HG03025 (cell line): ENCODE measurements around the gene TRIO.

Experiments used
- ATAC-seq: cut with Tn5 transposase; IDR thresholded peaks from one replicate; pipeline ENCODE4 v1.9.1; 2021; ENCODE audit warnings: mild to moderate bottlenecking, moderate library complexity; ENCODE audit not compliant: unreplicated experiment, low FRiP score

TRIO gene

GRCh38 chr5:14397717-14398116, 254.6 kb downstream of the TRIO start:
- ATAC-seq: no peak

DNA sequence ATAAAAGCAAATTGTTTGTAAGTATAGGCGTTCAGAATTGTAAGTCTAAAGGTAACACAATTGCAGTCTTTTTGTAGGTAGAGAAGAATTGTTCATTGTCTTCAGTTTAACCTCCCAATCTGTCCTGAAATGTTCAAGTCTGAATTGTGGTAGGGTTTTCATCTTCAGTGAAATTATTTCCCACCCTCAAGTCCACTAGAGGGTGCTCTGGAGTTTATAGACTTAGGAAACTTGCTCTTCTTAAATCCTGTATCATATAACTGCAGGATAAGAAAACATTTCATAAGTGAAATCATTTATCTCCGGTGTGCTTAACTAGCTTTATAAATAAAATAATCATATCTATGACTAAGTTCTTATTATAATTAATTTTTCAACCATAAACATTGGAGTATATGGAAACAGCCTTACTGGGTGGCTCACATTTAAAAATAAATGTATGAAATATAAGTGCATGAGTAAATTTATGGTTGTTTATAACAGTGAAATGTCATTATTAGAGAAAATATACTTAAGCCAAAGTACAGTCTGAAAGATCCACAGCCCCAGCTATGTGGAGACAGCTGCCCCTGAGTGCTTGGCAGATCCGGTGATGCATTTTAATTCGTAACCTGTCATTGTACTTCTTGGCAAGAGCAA, 256.0 kb downstream of the TRIO start:
- no peak for ATAC-seq

DNA sequence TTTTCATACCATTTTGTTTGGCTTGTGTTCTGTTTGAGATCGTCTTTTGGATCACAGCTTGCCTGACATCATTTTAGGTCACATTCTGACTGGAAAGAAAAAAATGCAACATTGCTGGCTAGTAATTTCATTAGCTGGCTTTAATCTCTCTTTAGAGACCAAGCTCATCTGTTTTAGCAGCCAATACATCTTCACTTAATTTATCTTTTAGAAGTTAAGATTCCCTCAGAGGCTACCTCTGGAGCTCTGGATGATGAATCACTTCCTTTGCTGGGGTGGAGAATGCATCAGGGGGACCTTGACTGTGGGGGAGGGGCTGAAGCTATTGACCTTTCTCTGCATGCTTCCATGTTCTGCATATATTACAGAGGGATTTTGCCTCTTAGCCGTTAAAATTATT, 256.9 kb downstream of the TRIO start:
- ATAC-seq: no peak

- no peak for ATAC-seq
Measured at GRCh38 chr5:14400611-14401010, 257.5 kb downstream of the TRIO start.

GRCh38 chr5:14401639-14402038, 258.5 kb downstream of the TRIO start:
- no peak for ATAC-seq

GRCh38 chr5:14402424-14402823, 259.3 kb downstream of the TRIO start:
- no peak for ATAC-seq

DNA sequence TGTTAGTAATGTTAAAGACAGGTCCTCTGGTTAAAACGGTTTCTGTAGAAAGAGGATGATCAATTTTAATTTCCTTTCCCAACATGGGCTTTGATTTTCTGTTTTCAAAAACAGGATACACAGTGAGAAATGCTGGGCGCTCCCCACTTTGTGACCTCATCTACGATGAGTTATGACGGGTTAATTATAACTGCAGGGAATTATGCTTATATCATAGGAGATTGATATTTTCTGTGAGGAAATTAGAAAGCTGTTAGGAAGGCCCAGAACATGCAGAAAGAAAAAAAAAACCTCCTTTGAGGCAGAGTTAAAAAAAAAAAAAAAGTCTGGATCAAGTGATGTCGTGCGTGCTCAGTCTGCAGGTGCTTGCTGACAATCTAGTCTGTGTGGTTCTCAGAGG, 261.6 kb downstream of the TRIO start:
- ATAC-seq: no peak

GRCh38 chr5:14405267-14405666, 262.1 kb downstream of the TRIO start:
- no peak for ATAC-seq

DNA sequence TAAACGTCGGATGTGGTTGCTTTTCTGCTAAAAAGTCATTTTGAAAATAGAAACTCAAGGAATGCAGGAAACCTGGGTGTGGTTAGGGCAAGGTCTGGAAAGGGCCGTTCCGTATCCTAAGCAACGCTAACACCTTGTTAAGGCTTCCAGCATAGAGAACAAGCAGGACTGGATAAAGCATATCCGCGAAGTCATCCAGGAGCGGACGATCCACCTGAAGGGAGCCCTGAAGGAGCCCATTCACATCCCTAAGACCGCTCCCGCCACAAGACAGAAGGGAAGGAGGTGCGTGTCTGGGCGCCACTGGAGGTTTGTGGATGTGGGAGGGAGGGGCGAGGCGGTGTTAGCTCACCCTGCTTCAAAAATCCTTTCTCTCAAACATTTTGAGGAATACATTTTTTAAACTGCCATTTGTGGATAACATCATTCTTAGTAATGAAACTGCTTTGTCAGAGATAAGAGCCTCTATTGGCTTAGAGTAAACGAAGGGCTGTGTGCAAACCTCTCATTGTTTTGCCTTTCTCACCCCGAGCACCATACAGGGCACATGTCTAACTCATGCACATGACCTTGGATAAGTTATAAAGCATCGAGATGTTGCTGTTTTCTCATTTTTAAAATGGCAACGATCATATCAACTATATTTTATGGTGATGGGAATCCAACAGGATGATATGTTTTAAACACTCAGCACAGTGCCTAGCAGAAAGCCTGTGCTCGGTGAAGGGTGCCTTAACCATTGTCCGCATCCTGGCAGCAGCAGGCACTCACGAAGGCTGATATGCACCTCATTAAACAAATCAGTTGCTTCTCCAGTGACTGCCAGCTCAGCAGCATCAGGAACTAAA, 262.8 kb downstream of the TRIO start:
- ATAC-seq: no peak

DNA sequence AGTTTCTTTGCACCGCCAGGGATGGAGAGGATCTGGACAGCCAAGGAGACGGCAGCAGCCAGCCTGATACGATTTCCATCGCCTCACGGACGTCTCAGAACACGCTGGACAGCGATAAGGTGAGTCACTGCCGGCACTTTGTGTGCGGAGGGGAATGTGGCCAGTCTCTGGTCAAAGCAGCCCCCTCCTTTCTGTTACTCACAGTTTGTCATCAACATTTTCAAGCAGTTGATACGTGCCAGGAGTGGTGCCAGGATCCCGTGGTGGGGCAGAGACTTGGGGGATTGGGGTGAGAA, 263.4 kb downstream of the TRIO start:
- ATAC-seq: no peak

DNA sequence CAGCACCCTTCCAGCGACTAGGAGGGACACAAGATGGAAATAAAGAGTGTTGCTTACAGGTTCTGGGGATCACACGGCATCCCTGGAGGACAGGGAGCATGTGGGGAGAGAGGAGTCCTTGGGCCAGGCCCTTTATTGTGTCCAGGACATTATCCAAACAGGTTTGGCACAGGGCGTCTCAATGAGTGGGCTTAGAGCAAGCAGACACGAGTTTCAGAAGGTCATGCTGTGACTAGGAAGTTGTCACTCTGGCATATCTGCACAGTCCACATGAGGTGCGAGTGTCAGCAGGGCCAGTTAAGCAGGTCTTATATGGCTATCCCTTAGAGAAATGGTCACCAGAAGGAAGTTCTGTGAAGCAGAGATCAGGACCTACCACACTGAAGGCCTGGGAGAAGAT, 263.9 kb downstream of the TRIO start:
- no peak for ATAC-seq

DNA sequence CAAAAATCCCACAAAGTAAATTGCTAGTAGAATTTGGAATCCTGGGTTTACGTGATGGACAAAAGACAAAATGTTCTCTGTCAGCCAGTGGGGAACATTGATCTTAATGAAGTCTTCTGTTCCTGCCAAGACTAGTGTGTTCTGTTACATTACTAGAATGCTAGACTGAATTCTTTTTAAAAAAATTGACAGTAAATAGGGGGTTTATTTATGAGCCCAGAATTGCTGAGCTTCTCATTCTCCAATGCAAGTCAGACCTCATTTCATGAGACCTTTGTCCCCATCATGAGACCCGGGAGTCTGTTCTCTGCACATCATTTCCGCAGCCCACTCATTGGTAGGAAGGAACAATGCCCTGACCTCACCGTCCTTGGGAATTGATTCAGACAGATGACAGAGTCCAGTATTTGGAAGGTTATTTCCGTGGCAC, 264.6 kb downstream of the TRIO start:
- ATAC-seq: no peak

DNA sequence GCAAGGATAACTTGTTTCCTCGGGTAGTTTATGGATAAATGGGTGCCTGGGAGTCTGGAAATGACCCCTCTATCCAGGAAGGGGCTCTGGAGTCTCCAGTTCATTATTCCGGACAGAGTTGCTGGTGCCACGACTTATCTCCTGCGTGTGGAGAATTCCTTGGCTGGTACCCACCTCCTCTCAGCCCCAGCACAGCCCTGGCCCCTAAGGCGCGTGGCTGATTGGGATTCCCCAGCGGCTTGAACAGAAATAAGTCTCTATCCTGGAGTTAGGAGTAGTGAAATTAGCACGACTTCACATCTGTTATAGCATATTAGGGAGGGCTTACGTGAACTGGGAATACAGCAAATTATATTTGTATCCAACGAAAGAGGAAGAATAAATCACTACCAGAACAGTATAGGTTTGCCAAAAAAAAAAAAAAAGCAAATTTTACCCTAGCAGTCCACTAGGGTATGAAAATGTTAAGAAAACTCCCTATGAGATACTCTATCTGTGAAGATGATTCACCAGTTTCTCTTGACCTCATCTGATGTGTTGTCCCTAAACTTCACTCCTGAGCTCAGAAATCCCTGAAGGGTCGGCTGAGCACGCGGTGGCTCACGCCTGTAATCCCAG, 265.9 kb downstream of the TRIO start:
- no peak for ATAC-seq

DNA sequence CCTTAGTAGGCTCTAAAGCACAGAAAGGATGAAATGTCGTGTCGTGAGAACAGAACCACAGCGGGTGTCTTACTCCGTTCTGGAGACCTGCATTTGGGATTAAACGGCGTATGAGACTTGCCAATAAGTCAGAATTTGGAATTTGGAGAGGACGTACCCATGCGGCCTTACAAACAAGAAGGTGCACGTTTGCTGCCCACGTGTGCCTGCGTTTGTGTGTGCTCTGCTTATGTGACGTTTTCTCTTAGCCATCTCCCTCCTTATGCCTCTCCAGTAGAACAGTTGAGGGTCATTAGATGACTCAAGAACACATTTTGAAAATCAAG, 266.9 kb downstream of the TRIO start:
- no peak for ATAC-seq

DNA sequence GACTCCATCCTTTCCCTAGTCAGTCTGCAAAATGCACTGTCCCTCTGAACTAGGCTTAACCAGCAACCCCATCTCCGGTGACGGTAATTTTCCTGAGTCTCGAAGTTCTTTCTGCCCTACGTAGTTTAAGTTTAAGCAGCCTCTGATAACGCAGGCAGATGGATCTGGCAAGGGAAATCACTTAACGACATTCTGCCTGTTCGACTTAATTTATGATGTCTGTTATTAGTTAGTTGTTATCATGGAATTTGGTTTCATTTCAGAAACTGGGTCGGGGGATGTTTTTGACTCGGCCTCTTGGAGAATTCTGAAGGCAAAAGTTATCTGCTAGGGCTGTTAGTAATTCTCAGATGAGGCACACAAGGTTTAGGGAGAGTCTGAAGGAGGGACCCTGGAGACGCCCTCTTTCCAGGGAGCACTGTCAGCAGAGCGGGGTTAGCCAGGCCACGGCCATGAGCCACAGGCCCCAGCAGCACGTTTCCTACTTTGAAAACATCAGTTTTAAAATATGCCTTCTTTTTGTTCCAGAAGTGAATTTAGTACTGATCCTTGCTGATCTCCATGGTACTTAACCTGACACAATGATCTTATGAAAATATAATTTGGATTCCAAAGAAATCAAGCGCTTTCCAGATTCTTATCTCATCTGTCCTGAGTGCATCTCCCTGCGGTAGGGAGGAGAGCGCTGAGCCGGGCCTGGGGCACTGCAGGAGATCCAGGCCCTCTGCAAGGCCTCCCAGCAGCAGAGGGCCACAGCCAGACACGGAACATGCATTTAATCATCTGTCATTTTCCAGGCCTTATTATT, 267.5 kb downstream of the TRIO start:
- no peak for ATAC-seq

DNA sequence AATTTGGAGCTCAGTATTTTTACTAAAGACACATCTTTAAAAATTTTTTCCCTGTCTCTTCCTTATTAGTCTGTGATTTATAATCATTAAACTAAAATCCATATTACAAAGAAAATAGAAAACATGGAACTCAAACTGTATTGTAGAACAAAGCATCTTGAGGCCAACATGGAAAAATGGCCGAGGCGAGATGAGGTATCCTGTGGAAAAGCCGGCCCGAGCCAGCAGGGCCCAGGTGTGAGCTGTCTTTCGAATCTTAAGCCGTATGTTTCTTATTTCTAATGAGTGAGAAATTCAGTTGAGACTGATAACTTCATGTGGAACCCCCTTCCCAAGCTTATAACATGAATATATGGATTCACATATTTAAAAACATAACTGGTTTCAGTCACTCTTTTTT, 268.1 kb downstream of the TRIO start:
- ATAC-seq: no peak

DNA sequence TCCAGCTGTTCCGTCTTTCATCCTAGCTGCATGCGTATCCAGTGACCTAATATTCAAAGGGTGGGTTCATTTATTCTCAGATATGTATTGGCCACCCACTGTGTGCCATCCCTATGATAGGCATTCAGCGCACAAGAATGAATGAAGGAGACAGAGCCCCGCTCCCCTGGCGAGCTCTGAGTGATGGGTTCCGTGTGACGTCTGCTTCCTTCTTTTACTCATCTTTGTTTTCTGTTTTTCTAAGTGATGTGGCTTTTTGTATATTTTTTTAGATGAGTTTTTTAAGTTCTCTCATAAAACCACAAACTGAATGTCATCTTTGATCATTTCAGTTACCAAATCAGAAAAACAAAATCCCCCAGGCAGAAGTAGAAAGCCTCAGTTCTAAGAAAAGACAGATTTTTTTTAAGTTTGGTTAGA, 270.2 kb downstream of the TRIO start:
- ATAC-seq: no peak

DNA sequence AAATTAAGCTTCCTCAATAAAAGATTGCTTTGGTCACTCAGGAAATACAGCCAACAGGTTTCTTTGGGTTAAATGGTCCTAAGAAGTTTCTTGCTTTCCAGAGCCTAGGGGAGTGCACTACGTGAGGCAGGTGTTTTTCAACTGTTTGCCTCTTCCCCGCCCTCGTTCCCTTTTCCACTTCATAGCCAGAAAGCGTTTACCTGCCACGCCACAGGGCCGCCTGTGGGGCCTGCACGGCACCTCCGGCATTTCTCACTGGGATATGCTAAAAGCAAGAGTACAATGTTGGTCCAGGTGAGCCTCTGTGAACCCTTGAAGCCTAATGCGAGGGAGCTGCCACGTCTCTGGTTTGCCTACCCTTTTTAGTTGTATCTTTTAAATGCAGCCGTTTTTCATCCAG, 270.9 kb downstream of the TRIO start:
- no peak for ATAC-seq

DNA sequence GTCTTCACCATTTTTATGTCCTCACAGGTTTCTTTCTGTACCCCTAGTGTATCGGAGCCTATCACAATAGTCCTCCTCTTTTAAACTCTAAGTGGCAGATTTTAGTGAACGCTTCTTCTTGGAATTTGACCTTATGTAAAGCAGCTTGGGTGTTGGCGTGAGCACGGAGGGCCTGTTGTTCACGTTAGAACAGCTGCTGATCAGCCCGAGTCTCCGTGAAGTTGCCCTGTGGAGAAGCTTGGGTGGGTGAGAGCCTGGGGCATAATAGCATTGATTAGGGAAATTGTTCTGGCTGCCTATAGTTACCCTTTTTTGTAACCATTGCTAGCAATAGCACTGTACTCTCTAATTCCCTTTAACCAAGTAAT, 271.5 kb downstream of the TRIO start:
- ATAC-seq: peak; percentile 5

- ATAC-seq: peak; percentile 79
Measured at GRCh38 chr5:14415024-14415697, 272.0 kb downstream of the TRIO start.

GRCh38 chr5:14415698-14416074, 272.5 kb downstream of the TRIO start:
- ATAC-seq: no peak
